Suprapubic skin (tissue), 4 donors: Measurements from ENCODE around the gene GNAQ.

Experiments used
- CTCF ChIP-seq, 2 donors: fragments of 200-600 bp in 1 of 2; fragments of 450-650 bp in 1 of 2; sonication (generic) in 1 of 2; IDR thresholded peaks; one replicate each; pipeline ENCODE4 v1.5.1; 2016 to 2019; ENCODE audit warnings: antibody characterized with exemption in 2 of 2, mild to moderate bottlenecking in 1 of 2, moderate library complexity in 1 of 2
- EP300 ChIP-seq: sonication (generic); formaldehyde crosslinking; IDR thresholded peaks from one replicate; pipeline ENCODE4 v1.6.1; 2017; ENCODE audit warnings: antibody characterized with exemption
- POLR2A ChIP-seq, 2 donors: fragments of 450-650 bp; IDR thresholded peaks; one replicate each; pipeline ENCODE4 v1.6.1; 2017; ENCODE audit warnings: antibody characterized with exemption in 2 of 2, mild to moderate bottlenecking in 2 of 2, moderate library complexity in 2 of 2
- POLR2AphosphoS5 ChIP-seq, 3 donors: sonication (generic); formaldehyde crosslinking; IDR thresholded peaks; one replicate each; pipeline ENCODE4 v1.6.1; 2017; ENCODE audit warnings: antibody characterized with exemption in 3 of 3

DNA sequence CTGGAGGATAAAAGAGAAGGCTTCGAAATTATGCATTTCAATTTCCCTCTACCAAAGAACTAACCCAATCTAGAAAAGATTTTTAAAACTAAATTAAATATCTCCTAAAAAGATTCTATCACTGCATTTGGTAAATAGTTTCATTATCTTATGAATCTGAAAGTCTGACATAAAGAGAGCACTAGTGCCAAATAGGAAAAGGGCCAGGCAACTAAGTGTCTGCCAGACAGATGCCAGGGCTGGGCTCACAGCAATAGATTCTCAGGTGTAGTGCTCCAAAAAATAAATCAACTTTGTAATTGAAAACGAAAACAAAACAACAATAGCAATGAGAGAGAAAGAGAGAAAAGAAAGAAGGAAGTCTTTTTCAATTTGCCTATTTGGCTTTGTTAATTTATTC lies 225.8 kb downstream of the GNAQ start:
- TF ChIP-seq CTCF (IDR thresholded peaks at IDR 0.05): no peak
- TF ChIP-seq POLR2A (IDR thresholded peaks at IDR 0.05): no peak
- no peak for TF ChIP-seq EP300
- TF ChIP-seq POLR2AphosphoS5 (IDR thresholded peaks at IDR 0.05): no peak
